IgD-negative memory B cell (primary cell): ENCODE data around the gene PPP2R3B. TPM values are rescaled to one million over a fixed set of nuclear protein-coding genes. Genes with fewer than 3 reads are reported as not detected.

Experiments
- H3K27ac Mint-ChIP-seq, 3 donors: one replicate each; pipeline ENCODE4 v1.8.0; 2020 to 2022; ENCODE audit warnings: mild to moderate bottlenecking in 3 of 3, mixed read lengths in 3 of 3, moderate library complexity in 1 of 3
- H3K27me3 Mint-ChIP-seq: one replicate; pipeline ENCODE4 v1.8.0; 2021; ENCODE audit warnings: mixed read lengths
- H3K36me3 Mint-ChIP-seq: one replicate; pipeline ENCODE4 v1.8.0; 2020; ENCODE audit warnings: mild to moderate bottlenecking, mixed read lengths
- H3K4me1 Mint-ChIP-seq, 3 donors: one replicate each; pipeline ENCODE4 v1.8.0; 2020 to 2022; ENCODE audit warnings: mixed read lengths in 3 of 3, mild to moderate bottlenecking in 1 of 3
- H3K4me3 Mint-ChIP-seq, 4 donors: one replicate each; pipeline ENCODE4 v1.8.0; 2020 to 2022; ENCODE audit warnings: mild to moderate bottlenecking in 4 of 4, mixed read lengths in 4 of 4, moderate library complexity in 3 of 4
- H3K9me3 Mint-ChIP-seq, 3 donors: one replicate each; pipeline ENCODE4 v1.8.0; 2020 to 2021; ENCODE audit warnings: mixed read lengths in 3 of 3, mild to moderate bottlenecking in 1 of 3
- polyA plus RNA-seq: library from polyadenylated mRNA; unstranded; fragments of 300-500 nt; fragmentation: Illumina TruSeq; gene quantifications from one replicate; pipeline ENCODE4 v1.2.3, GENCODE V29; 2021

The PPP2R3B gene
- polyA plus RNA-seq, 1 donor from 2014 or later = 9.2 TPM

DNA sequence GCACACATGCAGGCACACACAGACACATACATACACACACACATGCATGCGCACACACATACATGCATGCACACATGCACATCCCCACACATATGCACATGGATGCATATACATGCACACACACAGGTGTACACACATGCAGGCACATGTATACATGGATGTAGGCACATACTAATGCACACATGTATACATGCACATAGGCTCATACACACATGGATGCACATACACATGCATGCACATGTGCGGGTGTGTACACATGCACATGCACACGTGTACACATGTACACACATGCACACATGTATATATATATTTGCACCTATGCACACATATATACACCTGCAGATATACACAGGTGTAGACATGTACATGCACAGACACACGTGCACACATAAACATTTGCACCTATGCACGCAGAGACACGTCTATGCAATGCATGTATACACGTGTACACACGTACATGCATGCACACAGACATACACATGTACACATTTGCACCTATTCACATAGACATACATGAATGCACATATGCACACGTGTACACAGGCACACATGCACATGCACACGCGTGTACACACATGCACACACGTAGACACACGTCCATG is 101.5 kb downstream of the PPP2R3B start:
- Mint-ChIP-seq H3K9me3 (no peaks in the 10 kb centered on the region), H3K4me1 (peaks cover 0 to 5% (median 4%) of the 10 kb centered on the region in 3 donors), H3K4me3 (peak overlapping the region in 2 of 4 donors; percentile 92 to 95), H3K27ac (no peak overlapping the region), H3K27me3 (no peaks in the 10 kb centered on the region), H3K36me3 (peaks cover 2% of the 10 kb centered on the region)

Other genes starting within 250 kb of the PPP2R3B start
- gene PLCXD1, start 105.5 kb downstream of the PPP2R3B start, polyA plus RNA-seq = 10.3 TPM
- 40.8 TPM for gene GTPBP6, start 68.1 kb downstream of the PPP2R3B start, polyA plus RNA-seq
- gene SHOX, start 243.9 kb upstream of the PPP2R3B start, polyA plus RNA-seq = not detected